ENCODE data around the gene SYT5. TPM values are rescaled to one million over a fixed set of nuclear protein-coding genes. Genes with fewer than 3 reads are reported as not detected.

The SYT5 gene
- polyA plus RNA-seq, 1 donor (not counting 4 experiments of a cell fraction or from before 2014, with no cell fraction given), result 0.33 TPM

GRCh38 chr19:55199620-55200204 is 19.6 kb upstream of the SYT5 start:
- H2AFZ ChIP-seq (ENCODE audit: control insufficient read depth, low read length), result no peak overlapping the region
- H4K20me1 ChIP-seq (ENCODE audit: control insufficient read depth, extremely low read depth, insufficient read depth, low read length), result no peaks in the 10 kb centered on the region
- DNase-seq (ENCODE audit: low read depth, low spot score) (no peak), FAIRE-seq (no peak)
- no peak overlapping the region for H3K4me2 ChIP-seq (ENCODE audit: control insufficient read depth, extremely low read depth, insufficient read depth, low read depth, low read length)
- H3K4me3 ChIP-seq (ENCODE audit: control insufficient read depth in 2 of 3, extremely low read depth in 1 of 3, insufficient read depth in 2 of 3, low read depth in 1 of 3, low read length in 3 of 3), result no peak overlapping the region
- H3K27me3 ChIP-seq (ENCODE audit: control insufficient read depth, extremely low read depth, insufficient read depth, low read length), result no peaks in the 10 kb centered on the region
- TF ChIP-seq, protein P1, sequence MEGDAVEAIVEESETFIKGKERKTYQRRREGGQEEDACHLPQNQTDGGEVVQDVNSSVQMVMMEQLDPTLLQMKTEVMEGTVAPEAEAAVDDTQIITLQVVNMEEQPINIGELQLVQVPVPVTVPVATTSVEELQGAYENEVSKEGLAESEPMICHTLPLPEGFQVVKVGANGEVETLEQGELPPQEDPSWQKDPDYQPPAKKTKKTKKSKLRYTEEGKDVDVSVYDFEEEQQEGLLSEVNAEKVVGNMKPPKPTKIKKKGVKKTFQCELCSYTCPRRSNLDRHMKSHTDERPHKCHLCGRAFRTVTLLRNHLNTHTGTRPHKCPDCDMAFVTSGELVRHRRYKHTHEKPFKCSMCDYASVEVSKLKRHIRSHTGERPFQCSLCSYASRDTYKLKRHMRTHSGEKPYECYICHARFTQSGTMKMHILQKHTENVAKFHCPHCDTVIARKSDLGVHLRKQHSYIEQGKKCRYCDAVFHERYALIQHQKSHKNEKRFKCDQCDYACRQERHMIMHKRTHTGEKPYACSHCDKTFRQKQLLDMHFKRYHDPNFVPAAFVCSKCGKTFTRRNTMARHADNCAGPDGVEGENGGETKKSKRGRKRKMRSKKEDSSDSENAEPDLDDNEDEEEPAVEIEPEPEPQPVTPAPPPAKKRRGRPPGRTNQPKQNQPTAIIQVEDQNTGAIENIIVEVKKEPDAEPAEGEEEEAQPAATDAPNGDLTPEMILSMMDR (optimal IDR thresholded peaks at IDR 0.05 in 1 of 3, IDR thresholded peaks at IDR 0.05 in 1 of 3, conservative IDR thresholded peaks at IDR 0.05 in 1 of 3; ENCODE audit: extremely low read depth in 1 of 3, insufficient read depth in 2 of 3, low read length in 3 of 3), result no peak
- TF ChIP-seq EZH2 (IDR thresholded peaks at IDR 0.05; ENCODE audit: low read length), result no peak
- dilution Hi-C loops (cut with MboI; ENCODE audit: extremely low pct_ligation_motif_present, low sequenced_read_pairs), result no loop called here
- no peak overlapping the region for H3K9ac ChIP-seq (ENCODE audit: control insufficient read depth, extremely low read depth, insufficient read depth, low read length)
- H3K9me1 ChIP-seq (ENCODE audit: control insufficient read depth, extremely low read depth, insufficient read depth, low read length), result no peaks in the 10 kb centered on the region
- H3K9me3 ChIP-seq (ENCODE audit: control insufficient read depth, low read depth, low read length), result no peaks in the 10 kb centered on the region
- no peaks in the 10 kb centered on the region for H3K79me2 ChIP-seq (ENCODE audit: control insufficient read depth, insufficient read depth, low read length)
- no peak overlapping the region for H3K27ac ChIP-seq (ENCODE audit: control insufficient read depth, insufficient read depth, low read length)
- no peaks in the 10 kb centered on the region for H3K4me1 ChIP-seq (ENCODE audit: control insufficient read depth, extremely low read depth, insufficient read depth, low read length)
- H3K36me3 ChIP-seq (ENCODE audit: control insufficient read depth in 2 of 2, extremely low read depth in 1 of 2, insufficient read depth in 2 of 2, low read length in 2 of 2), result no peaks in the 10 kb centered on the region

DNA sequence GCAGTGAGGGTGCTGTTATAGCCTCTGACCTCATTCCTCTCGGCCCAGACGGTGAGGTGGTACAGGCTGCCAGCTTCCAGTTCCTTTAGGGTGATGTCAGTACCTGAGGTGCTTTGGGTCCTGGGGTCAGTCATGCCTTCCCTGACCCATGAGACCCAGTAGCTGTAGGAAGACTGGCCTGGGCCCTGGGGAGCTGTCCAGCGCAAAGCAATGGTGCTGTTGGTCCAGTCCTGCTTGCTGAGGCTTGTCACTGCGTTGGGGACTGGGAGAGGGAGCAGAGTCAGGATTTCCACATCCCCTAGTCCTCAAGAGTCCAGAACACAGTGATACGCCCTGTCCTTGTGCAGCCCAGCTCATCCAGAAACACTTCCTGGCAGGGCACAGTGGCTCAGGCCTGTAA is 18.6 kb upstream of the SYT5 start:
- no peak overlapping the region for H3K4me3 ChIP-seq (ENCODE audit: control insufficient read depth in 2 of 3, extremely low read depth in 1 of 3, insufficient read depth in 2 of 3, low read depth in 1 of 3, low read length in 3 of 3)
- dilution Hi-C loops (cut with MboI; ENCODE audit: extremely low pct_ligation_motif_present, low sequenced_read_pairs), result no loop called here
- H3K27me3 ChIP-seq (ENCODE audit: control insufficient read depth, extremely low read depth, insufficient read depth, low read length), result no peaks in the 10 kb centered on the region
- H4K20me1 ChIP-seq (ENCODE audit: control insufficient read depth, extremely low read depth, insufficient read depth, low read length), result no peaks in the 10 kb centered on the region
- H2AFZ ChIP-seq (ENCODE audit: control insufficient read depth, low read length), result no peak overlapping the region
- TF ChIP-seq, protein P1 (optimal IDR thresholded peaks at IDR 0.05 in 1 of 3, IDR thresholded peaks at IDR 0.05 in 1 of 3, conservative IDR thresholded peaks at IDR 0.05 in 1 of 3; ENCODE audit: extremely low read depth in 1 of 3, insufficient read depth in 2 of 3, low read length in 3 of 3), result no peak
- TF ChIP-seq EZH2 (IDR thresholded peaks at IDR 0.05; ENCODE audit: low read length), result no peak
- DNase-seq (ENCODE audit: low read depth, low spot score) (no peak), FAIRE-seq (no peak)
- no peak overlapping the region for H3K27ac ChIP-seq (ENCODE audit: control insufficient read depth, insufficient read depth, low read length)
- no peak overlapping the region for H3K4me2 ChIP-seq (ENCODE audit: control insufficient read depth, extremely low read depth, insufficient read depth, low read depth, low read length)
- no peaks in the 10 kb centered on the region for H3K9me3 ChIP-seq (ENCODE audit: control insufficient read depth, low read depth, low read length)
- H3K4me1 ChIP-seq (ENCODE audit: control insufficient read depth, extremely low read depth, insufficient read depth, low read length), result no peaks in the 10 kb centered on the region
- H3K9ac ChIP-seq (ENCODE audit: control insufficient read depth, extremely low read depth, insufficient read depth, low read length), result no peak overlapping the region
- no peaks in the 10 kb centered on the region for H3K9me1 ChIP-seq (ENCODE audit: control insufficient read depth, extremely low read depth, insufficient read depth, low read length)
- H3K79me2 ChIP-seq (ENCODE audit: control insufficient read depth, insufficient read depth, low read length), result no peaks in the 10 kb centered on the region
- no peaks in the 10 kb centered on the region for H3K36me3 ChIP-seq (ENCODE audit: control insufficient read depth in 2 of 2, extremely low read depth in 1 of 2, insufficient read depth in 2 of 2, low read length in 2 of 2)

Data from keratinocyte (primary cell).